Colonic mucosa (tissue), 4 donors: ENCODE measurements around the gene CERS2. TPM values are rescaled to one million over a fixed set of nuclear protein-coding genes. Genes with fewer than 3 reads are reported as not detected.

Experiments used
- DNase-seq: peaks from one replicate; pipeline ENCODE4 v3.0.0-alpha.2; 2020
- H3K27ac ChIP-seq: fragments of 200-600 bp; one replicate; pipeline ENCODE4 v1.8.0; 2021
- H3K27me3 ChIP-seq: fragments of 200-600 bp; one replicate; pipeline ENCODE4 v1.8.0; 2021
- H3K36me3 ChIP-seq: fragments of 200-600 bp; one replicate; pipeline ENCODE4 v1.8.0; 2021
- H3K4me1 ChIP-seq: fragments of 200-600 bp; one replicate; pipeline ENCODE4 v1.8.0; 2021; ENCODE audit warnings: mild to moderate bottlenecking
- H3K4me3 ChIP-seq: fragments of 200-600 bp; one replicate; pipeline ENCODE4 v1.8.0; 2021
- H3K9ac ChIP-seq, 2 donors: one replicate each; pipeline ENCODE4 v1.7.0; 2013; ENCODE audit warnings: control low read depth in 2 of 2, low read depth in 2 of 2, low read length in 2 of 2
- H3K9me3 ChIP-seq: fragments of 200-600 bp; one replicate; pipeline ENCODE4 v1.8.0; 2021
- intact Hi-C: fragments of 100-400 bp; cut with DNase I; formaldehyde crosslinking; loops from one replicate; pipeline ENCODE4 v1.14.1; 2022
- total RNA-seq, 2 donors: library from RNA; stranded (reverse); fragmentation: NEBNext Ultra II Directional in 1 of 2; extraction: Animal tissue kit (Norgen Biotek cat#: 25700) in 1 of 2; gene quantifications; one replicate each; pipeline ENCODE4 v1.2.1, GENCODE V29; 2021
- TF ChIP-seq, protein P1 (sequence below): fragments of 200-600 bp; IDR thresholded peaks from one replicate; pipeline ENCODE4 v1.8.0; 2022; ENCODE audit warnings: antibody characterized with exemption, mild to moderate bottlenecking
- donor health status: healthy.
- donor health status: DM: no; HTN: no; CAD: no.
- donor health status: DM: no; HTN: no; CAD: no.

CERS2 gene
- total RNA-seq, 2 donors from 2014 or later, result 140 to 157 TPM

DNA sequence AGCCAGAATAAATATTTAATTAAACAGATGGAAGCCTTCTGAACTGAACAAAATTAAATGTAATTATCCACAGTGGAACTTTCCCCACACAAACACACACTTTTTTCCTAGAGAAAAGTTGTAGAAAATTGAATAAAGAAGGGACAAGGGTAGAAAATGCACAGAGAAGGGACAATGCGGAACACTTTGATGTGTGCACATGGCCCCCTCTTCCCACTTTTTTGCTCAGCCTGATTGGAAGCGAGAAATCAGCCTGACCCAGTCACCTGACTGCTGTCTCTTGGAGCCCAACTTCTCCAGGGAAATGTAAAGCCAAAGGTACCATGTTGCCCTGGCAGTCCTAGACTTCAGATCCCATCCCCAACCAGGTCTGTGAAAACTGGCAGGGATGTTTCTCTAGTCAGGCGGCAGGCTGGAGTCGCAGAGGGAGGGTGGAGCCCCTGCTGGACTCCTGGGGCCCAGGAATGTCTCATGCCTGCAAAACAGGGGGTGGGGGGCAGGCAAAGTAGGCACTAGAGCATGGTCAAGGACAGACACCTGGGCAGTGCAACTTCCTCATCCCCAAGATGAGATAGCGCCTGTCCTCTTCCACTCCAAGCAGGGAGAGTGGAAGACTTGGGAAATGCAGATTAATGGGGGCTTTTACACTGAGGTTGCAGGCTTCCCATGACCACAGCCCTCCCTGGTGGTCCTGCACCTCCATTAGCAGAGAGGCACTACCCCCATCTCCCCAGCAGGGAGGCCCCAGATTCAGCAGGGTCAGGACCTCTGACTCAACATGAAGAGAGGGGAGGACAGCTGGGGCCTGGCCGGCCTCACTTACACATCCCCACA is 2.8 kb downstream of the CERS2 start:
- no peaks in the 10 kb centered on the region for H3K9me3 ChIP-seq
- peak overlapping the region; percentile 36 to 84 for H3K9ac ChIP-seq
- peaks cover 23% of the 10 kb centered on the region for H3K4me1 ChIP-seq

DNA sequence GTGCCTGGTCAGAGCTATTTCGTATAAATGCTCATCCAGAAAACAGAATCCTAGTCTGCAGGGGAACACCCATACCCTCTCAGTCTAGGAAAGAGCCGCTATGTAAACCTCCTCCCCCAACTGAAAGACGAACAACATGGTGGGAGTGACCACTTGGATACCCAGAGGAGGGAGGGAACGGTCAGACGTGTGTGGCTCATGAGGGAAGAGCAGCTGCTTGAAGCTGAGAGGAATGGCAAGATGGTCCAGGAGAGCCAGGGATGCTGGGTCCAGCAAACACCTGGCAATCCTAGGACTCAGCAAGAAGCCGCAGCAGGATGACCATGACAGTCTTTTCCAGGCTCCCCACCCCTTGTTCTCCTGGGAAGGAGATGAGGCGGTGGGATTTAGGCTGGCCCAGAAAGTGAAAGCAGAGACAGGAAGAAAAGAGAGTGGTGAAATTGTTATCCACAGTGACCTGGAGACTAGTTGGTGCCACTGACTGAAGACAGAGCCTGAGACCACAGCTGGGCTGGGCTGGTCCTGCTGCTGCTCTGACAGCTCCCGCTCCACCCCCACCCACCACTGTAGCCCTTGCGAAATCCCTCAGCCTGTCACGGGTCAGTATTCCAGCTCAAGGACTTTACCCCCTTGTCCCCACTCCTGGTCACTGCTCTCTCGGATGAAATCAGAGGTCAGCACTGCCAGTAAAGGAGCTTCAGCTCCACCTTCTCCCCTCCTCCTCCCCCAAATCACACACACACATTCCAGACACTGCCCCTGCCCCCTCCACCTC is 3.6 kb downstream of the CERS2 start:
- peaks cover 23% of the 10 kb centered on the region for H3K4me1 ChIP-seq
- intact Hi-C loops, result loop anchor here (10.0 kb wide), 1 partner anchor 46 kb away; the partner anchor contains the start of gene SETDB1
- TF ChIP-seq, protein P1, sequence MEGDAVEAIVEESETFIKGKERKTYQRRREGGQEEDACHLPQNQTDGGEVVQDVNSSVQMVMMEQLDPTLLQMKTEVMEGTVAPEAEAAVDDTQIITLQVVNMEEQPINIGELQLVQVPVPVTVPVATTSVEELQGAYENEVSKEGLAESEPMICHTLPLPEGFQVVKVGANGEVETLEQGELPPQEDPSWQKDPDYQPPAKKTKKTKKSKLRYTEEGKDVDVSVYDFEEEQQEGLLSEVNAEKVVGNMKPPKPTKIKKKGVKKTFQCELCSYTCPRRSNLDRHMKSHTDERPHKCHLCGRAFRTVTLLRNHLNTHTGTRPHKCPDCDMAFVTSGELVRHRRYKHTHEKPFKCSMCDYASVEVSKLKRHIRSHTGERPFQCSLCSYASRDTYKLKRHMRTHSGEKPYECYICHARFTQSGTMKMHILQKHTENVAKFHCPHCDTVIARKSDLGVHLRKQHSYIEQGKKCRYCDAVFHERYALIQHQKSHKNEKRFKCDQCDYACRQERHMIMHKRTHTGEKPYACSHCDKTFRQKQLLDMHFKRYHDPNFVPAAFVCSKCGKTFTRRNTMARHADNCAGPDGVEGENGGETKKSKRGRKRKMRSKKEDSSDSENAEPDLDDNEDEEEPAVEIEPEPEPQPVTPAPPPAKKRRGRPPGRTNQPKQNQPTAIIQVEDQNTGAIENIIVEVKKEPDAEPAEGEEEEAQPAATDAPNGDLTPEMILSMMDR, result no peak
- no peak overlapping the region for H3K4me3 ChIP-seq
- H3K36me3 ChIP-seq, result peaks cover 14% of the 10 kb centered on the region
- peak overlapping the region; percentile 1 to 8 for H3K9ac ChIP-seq
- H3K27me3 ChIP-seq, result no peaks in the 10 kb centered on the region
- peak overlapping the region; percentile 55 for H3K27ac ChIP-seq
- H3K9me3 ChIP-seq, result no peaks in the 10 kb centered on the region
- peak; percentile 76 for DNase-seq

More for the DNA sequence above, 2.8 kb downstream of the CERS2 start:
- no peak for DNase-seq
- peak overlapping the region; percentile 79 for H3K27ac ChIP-seq
- H3K27me3 ChIP-seq, result no peaks in the 10 kb centered on the region
- intact Hi-C loops, result loop anchor here (10.0 kb wide), 1 partner anchor 47 kb away; the partner anchor contains the start of gene SETDB1
- peaks cover 10% of the 10 kb centered on the region for H3K36me3 ChIP-seq
- H3K4me3 ChIP-seq, result peak overlapping the region; percentile 83
- TF ChIP-seq, protein P1, result no peak

DNA sequence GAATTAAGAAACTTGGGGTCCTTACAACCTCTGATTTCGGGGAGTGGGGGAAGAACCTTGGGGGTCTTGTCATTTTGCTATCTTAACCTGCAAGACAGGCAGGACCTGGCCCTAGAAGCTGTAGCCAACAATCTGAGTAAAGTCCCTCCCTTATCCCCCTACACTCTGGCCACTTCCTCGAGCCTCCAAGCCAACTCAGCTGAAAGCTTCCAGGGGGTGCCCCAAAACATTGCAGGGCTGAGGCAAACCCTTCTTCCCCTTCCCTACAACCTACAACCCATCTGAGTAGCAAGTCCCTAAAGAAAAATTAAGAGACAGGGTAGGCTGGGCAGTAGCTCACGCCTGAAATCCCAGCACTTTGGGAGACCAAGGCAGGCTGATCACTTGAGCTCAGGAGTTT is 5.0 kb downstream of the CERS2 start:
- Histone ChIP-seq H3K27ac (no peak overlapping the region), H3K4me1 (peaks cover 23% of the 10 kb centered on the region), H3K9me3 (no peaks in the 10 kb centered on the region), H3K36me3 (peaks cover 18% of the 10 kb centered on the region), H3K9ac (no peak overlapping the region), H3K27me3 (no peaks in the 10 kb centered on the region), H3K4me3 (no peak overlapping the region)
- no peak for DNase-seq
- intact Hi-C loops, result loop anchor here (10.0 kb wide), 1 partner anchor 45 kb away; the partner anchor contains the start of gene SETDB1
- TF ChIP-seq, protein P1, result no peak

DNA sequence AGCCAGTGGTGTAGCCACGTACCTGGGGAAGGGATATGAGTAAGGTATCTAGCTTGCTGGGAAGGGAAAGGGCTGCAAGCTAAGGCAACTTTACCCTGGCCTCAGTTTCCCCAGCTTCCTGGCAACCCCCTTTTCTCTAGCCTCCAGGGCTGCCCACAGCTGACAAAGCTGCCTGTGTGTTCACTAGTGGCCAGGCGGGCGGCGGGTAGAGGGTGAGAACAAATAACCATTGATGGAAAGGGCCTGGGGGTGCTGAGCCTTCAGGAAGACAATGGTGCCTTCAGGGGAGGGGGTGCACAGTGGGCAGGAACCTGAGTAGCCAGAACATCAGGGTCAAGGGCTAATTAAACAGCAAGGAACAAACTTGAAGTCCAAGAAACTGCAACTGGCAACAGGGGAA is 6.1 kb downstream of the CERS2 start:
- H3K9me3 ChIP-seq, result no peaks in the 10 kb centered on the region
- no peaks in the 10 kb centered on the region for H3K27me3 ChIP-seq
- DNase-seq, result no peak
- TF ChIP-seq, protein P1, result no peak
- no peak overlapping the region for H3K4me3 ChIP-seq
- no peak overlapping the region for H3K9ac ChIP-seq
- no peak overlapping the region for H3K27ac ChIP-seq
- peaks cover 23% of the 10 kb centered on the region for H3K4me1 ChIP-seq
- intact Hi-C loops, result no loop called here
- peaks cover 18% of the 10 kb centered on the region for H3K36me3 ChIP-seq

DNA sequence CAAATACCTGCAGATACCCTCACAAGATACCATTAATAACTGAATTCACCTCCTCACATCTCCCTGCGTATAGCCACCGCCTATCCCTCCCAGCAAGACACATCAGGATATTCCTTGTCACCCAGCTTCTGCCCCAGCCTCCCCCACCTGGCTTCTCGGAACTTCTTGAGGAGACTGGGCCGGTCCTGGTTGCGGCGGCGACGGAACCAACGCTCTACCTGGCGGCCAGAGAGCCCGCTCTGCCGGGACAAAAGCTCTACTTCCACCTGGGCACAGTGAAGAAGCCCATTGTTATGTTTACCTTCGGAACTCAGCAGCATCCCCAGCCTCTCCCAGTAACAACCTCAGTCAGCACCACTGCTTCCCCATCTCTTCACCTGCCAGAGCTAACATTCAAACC is 6.7 kb downstream of the CERS2 start:
- Histone ChIP-seq H3K4me1 (peaks cover 19% of the 10 kb centered on the region), H3K9me3 (no peaks in the 10 kb centered on the region), H3K36me3 (peaks cover 18% of the 10 kb centered on the region), H3K27ac (no peak overlapping the region), H3K9ac (no peak overlapping the region), H3K27me3 (no peaks in the 10 kb centered on the region), H3K4me3 (no peak overlapping the region)
- DNase-seq, result no peak
- intact Hi-C loops, result no loop called here
- TF ChIP-seq, protein P1, result no peak
